RWPE2 (cell line): ENCODE results near the gene INHBC.

Source experiments
- ATAC-seq: fragments of 200-7000 bp; cut with Tn5 transposase; 3 replicates; pipeline ENCODE4 v1.9.1; 2021; ENCODE audit warnings: low read depth
- DNase-seq: peaks from one replicate; pipeline ENCODE4 v3.0.0-alpha.2; 2020; ENCODE audit warnings: low spot score
- H3K27ac ChIP-seq: fragments of 450-650 bp; 2 replicates; pipeline ENCODE4 v1.5.1; 2017; ENCODE audit warnings: mild to moderate bottlenecking; ENCODE audit not compliant: poor library complexity, severe bottlenecking
- H3K27me3 ChIP-seq: fragments of 250-450 bp; sonication (Bioruptor Pico); 2 replicates; pipeline ENCODE4 v1.5.1; 2021; ENCODE audit warnings: mild to moderate bottlenecking, moderate library complexity; ENCODE audit not compliant: insufficient read depth, poor library complexity, severe bottlenecking
- H3K36me3 ChIP-seq: fragments of 250-450 bp; sonication (Bioruptor Pico); 2 replicates; pipeline ENCODE4 v1.5.1; 2020; ENCODE audit warnings: low read depth, mild to moderate bottlenecking, moderate library complexity
- H3K4me1 ChIP-seq: fragments of 250-450 bp; sonication (Bioruptor Pico); 2 replicates; pipeline ENCODE4 v1.5.1; 2021; ENCODE audit warnings: mild to moderate bottlenecking, moderate library complexity; ENCODE audit not compliant: insufficient read depth, poor library complexity, severe bottlenecking
- H3K4me3 ChIP-seq: fragments of 250-450 bp; sonication (Bioruptor Pico); 2 replicates; pipeline ENCODE4 v1.5.1; 2021; ENCODE audit warnings: mild to moderate bottlenecking, moderate library complexity; ENCODE audit not compliant: severe bottlenecking
- H3K9me3 ChIP-seq: fragments of 250-450 bp; sonication (Bioruptor Pico); 2 replicates; pipeline ENCODE4 v1.5.1; 2021; ENCODE audit warnings: mild to moderate bottlenecking, moderate library complexity; ENCODE audit not compliant: severe bottlenecking
- TF ChIP-seq, protein P1 (sequence below): fragments of 450-650 bp; IDR thresholded peaks from one replicate; pipeline ENCODE4 v1.5.1; 2017; ENCODE audit warnings: mild to moderate bottlenecking, moderate library complexity; ENCODE audit not compliant: poor library complexity, severe bottlenecking

Gene INHBC

DNA sequence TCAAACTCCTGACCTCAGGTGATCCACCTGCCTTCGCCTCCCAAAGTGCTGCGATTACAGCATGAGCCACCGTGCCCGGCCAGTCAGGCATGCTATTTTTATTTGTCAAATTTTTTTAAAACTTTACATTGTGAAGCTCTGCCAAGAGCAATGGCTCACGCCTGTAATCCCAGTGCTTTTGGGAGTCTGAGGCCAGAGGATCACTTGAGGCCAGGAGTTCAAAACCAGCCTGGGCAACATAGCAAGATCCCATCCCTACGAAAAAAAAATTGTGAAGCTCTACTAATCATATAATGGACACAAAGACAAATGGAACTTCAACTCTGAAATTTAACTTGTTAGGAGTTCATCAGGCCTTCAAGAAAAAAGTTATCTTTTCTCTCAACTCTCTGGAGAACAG lies 5.6 kb upstream of the INHBC start:
- no peaks in the 10 kb centered on the region for H3K27me3 ChIP-seq
- TF ChIP-seq, protein P1, sequence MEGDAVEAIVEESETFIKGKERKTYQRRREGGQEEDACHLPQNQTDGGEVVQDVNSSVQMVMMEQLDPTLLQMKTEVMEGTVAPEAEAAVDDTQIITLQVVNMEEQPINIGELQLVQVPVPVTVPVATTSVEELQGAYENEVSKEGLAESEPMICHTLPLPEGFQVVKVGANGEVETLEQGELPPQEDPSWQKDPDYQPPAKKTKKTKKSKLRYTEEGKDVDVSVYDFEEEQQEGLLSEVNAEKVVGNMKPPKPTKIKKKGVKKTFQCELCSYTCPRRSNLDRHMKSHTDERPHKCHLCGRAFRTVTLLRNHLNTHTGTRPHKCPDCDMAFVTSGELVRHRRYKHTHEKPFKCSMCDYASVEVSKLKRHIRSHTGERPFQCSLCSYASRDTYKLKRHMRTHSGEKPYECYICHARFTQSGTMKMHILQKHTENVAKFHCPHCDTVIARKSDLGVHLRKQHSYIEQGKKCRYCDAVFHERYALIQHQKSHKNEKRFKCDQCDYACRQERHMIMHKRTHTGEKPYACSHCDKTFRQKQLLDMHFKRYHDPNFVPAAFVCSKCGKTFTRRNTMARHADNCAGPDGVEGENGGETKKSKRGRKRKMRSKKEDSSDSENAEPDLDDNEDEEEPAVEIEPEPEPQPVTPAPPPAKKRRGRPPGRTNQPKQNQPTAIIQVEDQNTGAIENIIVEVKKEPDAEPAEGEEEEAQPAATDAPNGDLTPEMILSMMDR, result no peak

DNA sequence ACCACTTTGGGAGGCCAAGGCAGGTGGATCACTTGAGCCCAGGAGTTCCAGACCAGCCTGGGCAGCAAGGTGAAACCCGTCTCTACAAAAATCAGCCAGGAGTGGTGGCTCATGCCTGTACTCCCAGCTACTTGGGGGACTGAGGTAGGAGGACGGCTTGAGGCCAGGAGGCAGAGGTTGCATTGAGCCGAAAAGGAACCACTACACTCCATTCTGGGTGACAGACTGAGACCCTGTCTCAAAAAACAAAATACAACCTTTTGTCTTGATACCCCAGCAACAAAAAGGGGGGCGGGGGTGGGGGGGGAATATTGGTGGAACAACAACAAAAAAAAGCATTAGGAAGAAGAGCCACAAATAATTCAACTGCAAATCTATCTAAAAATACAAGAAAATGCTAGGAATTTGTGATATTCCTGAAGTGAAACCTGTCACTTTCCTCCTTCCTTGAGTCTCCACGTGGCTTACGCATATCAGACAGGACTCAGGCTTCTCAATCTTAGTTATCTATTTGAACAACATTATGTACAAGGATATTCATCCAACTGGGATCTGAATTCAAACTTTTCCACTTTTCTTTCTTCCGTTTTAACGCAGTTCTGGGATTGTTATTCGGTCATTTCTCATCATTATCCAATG lies 5.0 kb upstream of the INHBC start:
- ATAC-seq (no peak), DNase-seq (no peak)
- H3K4me1 ChIP-seq, result peaks cover 4% of the 10 kb centered on the region
- H3K27ac ChIP-seq, result peak overlapping the region; percentile 83
- no peaks in the 10 kb centered on the region for H3K27me3 ChIP-seq
- H3K36me3 ChIP-seq, result peaks cover 10% of the 10 kb centered on the region; the same call in 1 of the 2 replicates
- peak overlapping the region; percentile 68 for H3K4me3 ChIP-seq
- TF ChIP-seq, protein P1, result no peak
- H3K9me3 ChIP-seq, result no peaks in the 10 kb centered on the region

More for the DNA sequence above, 5.6 kb upstream of the INHBC start:
- Histone ChIP-seq H3K4me3 (no peak overlapping the region), H3K36me3 (peaks cover 14% of the 10 kb centered on the region; the same call in 1 of the 2 replicates), H3K9me3 (no peaks in the 10 kb centered on the region), H3K4me1 (peaks cover 4% of the 10 kb centered on the region), H3K27ac (no peak overlapping the region)
- ATAC-seq (no peak), DNase-seq (no peak)

DNA sequence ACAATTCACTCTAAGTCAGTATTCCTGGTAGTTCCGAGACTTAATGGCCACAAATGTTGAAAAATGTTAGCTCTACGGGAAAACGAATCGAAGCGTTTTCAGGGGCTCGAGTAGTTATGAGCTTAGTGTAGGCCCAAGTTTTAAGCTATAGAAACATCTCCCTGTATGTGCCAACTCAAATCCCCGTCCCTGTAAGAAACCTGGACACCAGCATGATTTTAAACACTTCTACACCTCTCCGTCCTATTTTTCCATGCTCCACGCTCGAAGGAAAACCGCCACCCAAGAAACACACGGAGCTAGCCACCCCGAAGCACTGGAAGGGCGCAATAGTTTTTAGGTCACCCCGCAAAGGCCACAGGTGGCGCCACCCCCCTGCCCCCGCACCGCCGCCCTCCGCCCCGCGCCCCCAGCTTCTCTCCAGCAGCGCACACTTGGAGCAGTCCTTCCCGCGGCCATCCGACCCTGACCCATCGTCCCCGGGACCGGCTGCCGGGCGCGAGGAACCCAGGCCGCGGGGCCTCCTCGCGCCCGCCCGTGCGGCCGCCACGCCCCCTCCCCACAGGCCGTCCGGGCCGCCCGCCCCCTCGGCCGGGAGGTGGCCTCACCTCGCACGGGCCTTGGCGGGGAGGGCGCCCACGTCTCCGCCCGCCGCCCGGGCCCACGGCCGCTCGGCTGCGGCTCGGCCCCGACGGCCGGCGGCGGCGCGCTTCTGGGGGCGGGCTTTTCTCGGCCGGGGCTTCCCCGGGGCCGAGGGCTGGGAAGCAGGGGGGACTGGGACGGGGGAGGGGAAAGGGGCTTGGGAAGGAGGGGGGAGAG lies 4.3 kb upstream of the INHBC start:
- TF ChIP-seq, protein P1, result no peak
- H3K27ac ChIP-seq, result peak overlapping the region; percentile 83
- no peaks in the 10 kb centered on the region for H3K9me3 ChIP-seq
- H3K4me3 ChIP-seq, result peak overlapping the region; percentile 68
- DNase-seq, result no peak
- peak; percentile 53 for ATAC-seq
- peaks cover 8% of the 10 kb centered on the region; the same call in 1 of the 2 replicates for H3K36me3 ChIP-seq
- H3K27me3 ChIP-seq, result no peaks in the 10 kb centered on the region
- peaks cover 4% of the 10 kb centered on the region for H3K4me1 ChIP-seq

DNA sequence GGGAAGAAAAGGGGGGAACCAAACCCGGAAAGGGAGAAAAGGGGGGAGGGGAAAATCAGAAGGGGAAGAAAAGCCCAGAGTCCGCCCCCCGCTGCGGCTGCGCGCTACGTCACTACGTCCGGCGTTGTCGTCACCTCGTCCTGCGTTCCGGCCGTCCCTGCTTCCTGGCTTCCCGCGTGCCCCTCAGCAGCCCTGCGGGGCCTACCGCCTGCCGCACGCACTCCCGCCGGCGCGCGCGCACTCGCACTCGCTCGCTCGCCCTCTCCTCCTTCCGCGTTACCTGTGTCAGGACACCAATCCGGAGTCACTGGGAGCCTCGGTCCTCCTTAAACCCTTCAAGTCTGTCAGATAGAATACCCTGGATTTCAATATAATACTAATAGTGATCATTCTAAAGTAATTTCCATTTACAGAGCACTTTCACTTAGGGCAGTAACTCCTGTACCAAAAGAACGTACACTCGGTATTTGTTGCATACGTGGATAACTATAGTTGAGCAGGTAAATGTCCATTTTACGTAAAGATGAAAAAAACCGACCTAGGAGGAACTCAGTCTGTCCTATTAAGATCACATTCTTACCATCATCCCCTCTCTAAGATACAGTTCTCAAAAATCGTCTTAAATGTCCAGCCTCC lies 3.5 kb upstream of the INHBC start, which contains the start of gene R3HDM2:
Gene R3HDM2 (minus strand): TSS at position 113 of the 636 bp plus-strand sequence. CDS start 120,615 bp downstream, outside the sequence.
- Histone ChIP-seq H3K9me3 (no peaks in the 10 kb centered on the region), H3K27ac (peak within 1 kb of the TSS; percentile 83), H3K4me3 (peak within 1 kb of the TSS; percentile 68), H3K4me1 (peaks cover 4% of the 10 kb centered on the region), H3K36me3 (peaks cover under 1% of the 10 kb centered on the region; the same call in 1 of the 2 replicates), H3K27me3 (no peaks in the 10 kb centered on the region)
- TF ChIP-seq, protein P1, result no peak
- DNase-seq, result peak; percentile 94
- ATAC-seq, result peak; percentile 93
